ENCODE results near the gene ZBTB2.

GRCh38 chr6:151381722-151382121 is 9.6 kb downstream of the ZBTB2 start:
- TF ChIP-seq CTCF (IDR thresholded peaks at IDR 0.05; ENCODE audit: poor library complexity) (no peak), EZH2phosphoT487 (IDR thresholded peaks at IDR 0.05; ENCODE audit: low read depth, severe bottlenecking, unreplicated experiment) (no peak), EZH2 (IDR thresholded peaks at IDR 0.05; ENCODE audit: borderline replicate concordance) (no peak)

All from hepatocyte (in vitro differentiated cells).